GM23338 (cell line): ENCODE measurements around the gene MCU.

Experiments
- EZH2phosphoT487 ChIP-seq: fragments of 200-600 bp; sonication (generic); IDR thresholded peaks from one replicate; pipeline ENCODE4 v1.8.1; 2018; ENCODE audit warnings: antibody characterized with exemption; ENCODE audit not compliant: unreplicated experiment
- TF ChIP-seq, protein P1 (sequence below): IDR thresholded peaks from one replicate; pipeline ENCODE4 v1.6.1; 2018; ENCODE audit warnings: antibody characterized with exemption; ENCODE audit not compliant: unreplicated experiment
- TF ChIP-seq, protein P2 (sequence below), 2 experiments: fragments of 200-600 bp in 1 of 2; sonication (generic) in 1 of 2; conservative IDR thresholded peaks; 2 replicates each; pipeline versions ENCODE4 v1.5.1 to v1.6.1; 2016 to 2017; ENCODE audit warnings: antibody characterized with exemption in 2 of 2, low read depth in 2 of 2, mild to moderate bottlenecking in 2 of 2, moderate library complexity in 1 of 2

DNA sequence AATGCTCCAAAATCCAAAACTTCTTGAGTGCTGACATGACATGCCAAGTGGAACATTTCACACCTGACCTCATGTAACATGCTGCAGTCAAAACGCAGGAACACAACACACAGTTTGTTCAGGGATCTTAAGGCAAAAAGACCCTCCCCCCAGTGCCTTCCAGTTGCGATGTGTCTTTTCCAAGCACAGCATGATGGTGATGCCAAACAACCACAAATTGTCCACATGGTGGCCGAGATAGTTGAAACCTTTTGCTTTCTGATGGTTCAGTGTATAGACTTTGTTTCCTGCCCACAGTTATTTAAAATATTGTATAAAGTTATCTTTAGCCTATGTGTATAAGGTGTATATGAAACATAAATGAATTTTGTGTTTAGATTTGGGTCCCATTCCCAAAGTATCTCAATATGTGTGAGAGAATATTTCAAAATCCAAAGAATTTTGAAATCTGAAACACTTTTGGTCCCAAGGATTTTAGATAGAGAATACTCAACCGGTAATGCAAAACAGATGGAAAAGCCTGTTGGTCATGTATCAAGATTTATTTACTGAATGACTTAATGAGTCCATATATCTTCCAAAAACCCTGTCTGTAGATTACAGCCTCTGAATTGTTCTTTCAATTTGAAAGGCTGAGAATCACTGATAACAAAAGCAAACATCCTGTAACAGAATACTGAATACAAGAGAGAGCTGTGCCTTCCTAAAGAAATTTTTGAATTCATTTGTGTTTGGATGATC is 108.2 kb downstream of the MCU start:
- TF ChIP-seq, protein P1, sequence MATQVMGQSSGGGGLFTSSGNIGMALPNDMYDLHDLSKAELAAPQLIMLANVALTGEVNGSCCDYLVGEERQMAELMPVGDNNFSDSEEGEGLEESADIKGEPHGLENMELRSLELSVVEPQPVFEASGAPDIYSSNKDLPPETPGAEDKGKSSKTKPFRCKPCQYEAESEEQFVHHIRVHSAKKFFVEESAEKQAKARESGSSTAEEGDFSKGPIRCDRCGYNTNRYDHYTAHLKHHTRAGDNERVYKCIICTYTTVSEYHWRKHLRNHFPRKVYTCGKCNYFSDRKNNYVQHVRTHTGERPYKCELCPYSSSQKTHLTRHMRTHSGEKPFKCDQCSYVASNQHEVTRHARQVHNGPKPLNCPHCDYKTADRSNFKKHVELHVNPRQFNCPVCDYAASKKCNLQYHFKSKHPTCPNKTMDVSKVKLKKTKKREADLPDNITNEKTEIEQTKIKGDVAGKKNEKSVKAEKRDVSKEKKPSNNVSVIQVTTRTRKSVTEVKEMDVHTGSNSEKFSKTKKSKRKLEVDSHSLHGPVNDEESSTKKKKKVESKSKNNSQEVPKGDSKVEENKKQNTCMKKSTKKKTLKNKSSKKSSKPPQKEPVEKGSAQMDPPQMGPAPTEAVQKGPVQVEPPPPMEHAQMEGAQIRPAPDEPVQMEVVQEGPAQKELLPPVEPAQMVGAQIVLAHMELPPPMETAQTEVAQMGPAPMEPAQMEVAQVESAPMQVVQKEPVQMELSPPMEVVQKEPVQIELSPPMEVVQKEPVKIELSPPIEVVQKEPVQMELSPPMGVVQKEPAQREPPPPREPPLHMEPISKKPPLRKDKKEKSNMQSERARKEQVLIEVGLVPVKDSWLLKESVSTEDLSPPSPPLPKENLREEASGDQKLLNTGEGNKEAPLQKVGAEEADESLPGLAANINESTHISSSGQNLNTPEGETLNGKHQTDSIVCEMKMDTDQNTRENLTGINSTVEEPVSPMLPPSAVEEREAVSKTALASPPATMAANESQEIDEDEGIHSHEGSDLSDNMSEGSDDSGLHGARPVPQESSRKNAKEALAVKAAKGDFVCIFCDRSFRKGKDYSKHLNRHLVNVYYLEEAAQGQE: no peak
- TF ChIP-seq, protein P2, sequence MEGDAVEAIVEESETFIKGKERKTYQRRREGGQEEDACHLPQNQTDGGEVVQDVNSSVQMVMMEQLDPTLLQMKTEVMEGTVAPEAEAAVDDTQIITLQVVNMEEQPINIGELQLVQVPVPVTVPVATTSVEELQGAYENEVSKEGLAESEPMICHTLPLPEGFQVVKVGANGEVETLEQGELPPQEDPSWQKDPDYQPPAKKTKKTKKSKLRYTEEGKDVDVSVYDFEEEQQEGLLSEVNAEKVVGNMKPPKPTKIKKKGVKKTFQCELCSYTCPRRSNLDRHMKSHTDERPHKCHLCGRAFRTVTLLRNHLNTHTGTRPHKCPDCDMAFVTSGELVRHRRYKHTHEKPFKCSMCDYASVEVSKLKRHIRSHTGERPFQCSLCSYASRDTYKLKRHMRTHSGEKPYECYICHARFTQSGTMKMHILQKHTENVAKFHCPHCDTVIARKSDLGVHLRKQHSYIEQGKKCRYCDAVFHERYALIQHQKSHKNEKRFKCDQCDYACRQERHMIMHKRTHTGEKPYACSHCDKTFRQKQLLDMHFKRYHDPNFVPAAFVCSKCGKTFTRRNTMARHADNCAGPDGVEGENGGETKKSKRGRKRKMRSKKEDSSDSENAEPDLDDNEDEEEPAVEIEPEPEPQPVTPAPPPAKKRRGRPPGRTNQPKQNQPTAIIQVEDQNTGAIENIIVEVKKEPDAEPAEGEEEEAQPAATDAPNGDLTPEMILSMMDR (conservative IDR thresholded peaks at IDR 0.05; ENCODE audit: low read depth in 2 of 2): peak in 1 of 2 experiments; percentile 18; a peak in 1 of 4 replicates
- TF ChIP-seq EZH2phosphoT487: no peak
